SH-SY5Y (cell line): ENCODE data around the gene PRKD1.

Source experiments
- GATA2 ChIP-seq: IDR thresholded peaks from 2 replicates; pipeline ENCODE4 v1.6.1; 2011; ENCODE audit warnings: mild to moderate bottlenecking, low read depth, low read length
- GATA3 ChIP-seq: IDR thresholded peaks from 2 replicates; pipeline ENCODE4 v1.6.1; 2011; ENCODE audit warnings: low read depth, mild to moderate bottlenecking, low read length, moderate library complexity

GRCh38 chr14:29536886-29537511, 390.6 kb downstream of the PRKD1 start:
- TF ChIP-seq GATA2 (no peak), GATA3 (no peak)
